NCI-H187 (cell line): Measurements from ENCODE around the gene RUFY1.
"Not testable (repeated sequence)": the region's sequence is repeated elsewhere in the genome, so short reads cannot be mapped to it uniquely, and the experiment has no call there.

Experiments
- DNase-seq, 2 experiments: peaks; one replicate each; lab custom pipeline; 2025; lab: John Stamatoyannopoulos, UW

RUFY1 gene

GRCh38 chr5:179550511-179551342 lies at the start of gene RUFY1:
Gene RUFY1, plus strand, starts transcription at chr5:179550554. Its CDS starts 16 bp downstream, at chr5:179550570.
- peak; percentile 45 to 67 for DNase-seq

- not testable (repeated sequence) for DNase-seq
Observed at GRCh38 chr5:179501997-179502396, 48.4 kb upstream of the RUFY1 start.

GRCh38 chr5:179502420-179502819 lies 47.9 kb upstream of the RUFY1 start:
- not testable (repeated sequence) for DNase-seq

- no peak for DNase-seq
Observed at GRCh38 chr5:179504191-179504590, 46.2 kb upstream of the RUFY1 start.

- no peak for DNase-seq
Observed at GRCh38 chr5:179504600-179505396, 45.6 kb upstream of the RUFY1 start.

- no peak for DNase-seq
Observed at GRCh38 chr5:179505636-179506261, 44.6 kb upstream of the RUFY1 start.

- no peak for DNase-seq
Observed at GRCh38 chr5:179509239-179509638, 41.1 kb upstream of the RUFY1 start.

GRCh38 chr5:179509845-179510244 lies 40.5 kb upstream of the RUFY1 start:
- DNase-seq, result no peak

- no peak for DNase-seq
Observed at GRCh38 chr5:179512452-179513000, 37.8 kb upstream of the RUFY1 start.

GRCh38 chr5:179515501-179515900 lies 34.9 kb upstream of the RUFY1 start:
- not testable (repeated sequence) for DNase-seq

GRCh38 chr5:179516221-179516620 lies 34.1 kb upstream of the RUFY1 start:
- no peak for DNase-seq

- DNase-seq, result not testable (repeated sequence)
Observed at GRCh38 chr5:179517746-179518145, 32.6 kb upstream of the RUFY1 start.

GRCh38 chr5:179518369-179518768 lies 32.0 kb upstream of the RUFY1 start:
- DNase-seq, result not testable (repeated sequence)

GRCh38 chr5:179519416-179520070 lies 30.8 kb upstream of the RUFY1 start:
- DNase-seq, result not testable (repeated sequence)

- DNase-seq, result not testable (repeated sequence)
Observed at GRCh38 chr5:179522107-179522506, 28.2 kb upstream of the RUFY1 start.

GRCh38 chr5:179526978-179527377 lies 23.4 kb upstream of the RUFY1 start:
- no peak for DNase-seq

- no peak for DNase-seq
Observed at GRCh38 chr5:179530069-179530998, 20.0 kb upstream of the RUFY1 start.

GRCh38 chr5:179533024-179533423 lies 17.3 kb upstream of the RUFY1 start:
- no peak for DNase-seq

GRCh38 chr5:179533907-179534306 lies 16.4 kb upstream of the RUFY1 start:
- no peak for DNase-seq

- DNase-seq, result no peak
Observed at GRCh38 chr5:179534431-179534830, 15.9 kb upstream of the RUFY1 start.

- DNase-seq, result no peak
Observed at GRCh38 chr5:179536676-179537075, 13.7 kb upstream of the RUFY1 start.
